ENCODE data around the gene RNF34. TPM values are rescaled to one million over a fixed set of nuclear protein-coding genes. Genes with fewer than 3 reads are reported as not detected.
"Not testable (repeated sequence)": the region's sequence is repeated elsewhere in the genome, so short reads cannot be mapped to it uniquely, and the experiment has no call there.

Gene RNF34
- total RNA-seq, 1 experiment from 2014 or later: 109 TPM

- no peak for DNase-seq
- Histone ChIP-seq H4K20me1 (ENCODE audit: insufficient read depth, low read depth, low read length) (no peaks in the 10 kb centered on the region), H3K27ac (ENCODE audit: low read length) (no peak overlapping the region), H2AFZ (ENCODE audit: low read length) (no peak overlapping the region), H3K4me3 (ENCODE audit: low read length) (no peak overlapping the region), H3K9ac (ENCODE audit: low read length) (no peak overlapping the region), H3K79me2 (ENCODE audit: low read length) (no peaks in the 10 kb centered on the region), H3K4me1 (ENCODE audit: low read length) (no peaks in the 10 kb centered on the region), H3K4me2 (ENCODE audit: low read depth, low read length, poor library complexity, severe bottlenecking) (no peak overlapping the region), H3K36me3 (ENCODE audit: insufficient read depth, low read length) (no peaks in the 10 kb centered on the region), H3K27me3 (ENCODE audit: low read length) (no peaks in the 10 kb centered on the region), H3K9me3 (ENCODE audit: low read length) (no peaks in the 10 kb centered on the region), H3K9me2 (replicated peaks; ENCODE audit: insufficient read depth, low read length) (no peaks in the 10 kb centered on the region)
Observed at GRCh38 chr12:121364683-121365121, 35.2 kb upstream of the RNF34 start.

GRCh38 chr12:121365416-121366062 is 34.4 kb upstream of the RNF34 start:
- no peaks in the 10 kb centered on the region for H3K27me3 ChIP-seq (ENCODE audit: low read length)
- DNase-seq: no peak

GRCh38 chr12:121366063-121366459 is 33.9 kb upstream of the RNF34 start:
- Histone ChIP-seq H3K36me3 (ENCODE audit: insufficient read depth, low read length) (no peaks in the 10 kb centered on the region), H3K4me2 (ENCODE audit: low read depth, low read length, poor library complexity, severe bottlenecking) (no peak overlapping the region), H3K9me2 (replicated peaks; ENCODE audit: insufficient read depth, low read length) (no peaks in the 10 kb centered on the region), H4K20me1 (ENCODE audit: insufficient read depth, low read depth, low read length) (no peaks in the 10 kb centered on the region), H3K79me2 (ENCODE audit: low read length) (no peaks in the 10 kb centered on the region), H3K4me1 (ENCODE audit: low read length) (no peaks in the 10 kb centered on the region), H3K9ac (ENCODE audit: low read length) (no peak overlapping the region), H2AFZ (ENCODE audit: low read length) (no peak overlapping the region), H3K27me3 (ENCODE audit: low read length) (no peaks in the 10 kb centered on the region), H3K27ac (ENCODE audit: low read length) (no peak overlapping the region), H3K9me3 (ENCODE audit: low read length) (no peaks in the 10 kb centered on the region), H3K4me3 (ENCODE audit: low read length) (no peak overlapping the region)
- no peak for DNase-seq

More at GRCh38 chr12:121365416-121366062, 34.4 kb upstream of the RNF34 start:
- no peaks in the 10 kb centered on the region for H3K79me2 ChIP-seq (ENCODE audit: low read length)
- no peaks in the 10 kb centered on the region for H3K9me3 ChIP-seq (ENCODE audit: low read length)
- no peak overlapping the region for H2AFZ ChIP-seq (ENCODE audit: low read length)
- H4K20me1 ChIP-seq (ENCODE audit: insufficient read depth, low read depth, low read length): no peaks in the 10 kb centered on the region
- H3K36me3 ChIP-seq (ENCODE audit: insufficient read depth, low read length): no peaks in the 10 kb centered on the region
- H3K4me1 ChIP-seq (ENCODE audit: low read length): no peaks in the 10 kb centered on the region
- H3K4me3 ChIP-seq (ENCODE audit: low read length): no peak overlapping the region
- H3K9me2 ChIP-seq (replicated peaks; ENCODE audit: insufficient read depth, low read length): no peaks in the 10 kb centered on the region
- no peak overlapping the region for H3K4me2 ChIP-seq (ENCODE audit: low read depth, low read length, poor library complexity, severe bottlenecking)
- no peak overlapping the region for H3K27ac ChIP-seq (ENCODE audit: low read length)
- H3K9ac ChIP-seq (ENCODE audit: low read length): no peak overlapping the region

GRCh38 chr12:121371404-121371803 is 28.5 kb upstream of the RNF34 start:
- H3K9me2 ChIP-seq (replicated peaks; ENCODE audit: insufficient read depth, low read length): no peaks in the 10 kb centered on the region
- no peaks in the 10 kb centered on the region for H4K20me1 ChIP-seq (ENCODE audit: insufficient read depth, low read depth, low read length)
- no peaks in the 10 kb centered on the region for H3K9me3 ChIP-seq (ENCODE audit: low read length)
- no peak overlapping the region for H2AFZ ChIP-seq (ENCODE audit: low read length)
- no peaks in the 10 kb centered on the region for H3K27me3 ChIP-seq (ENCODE audit: low read length)
- H3K27ac ChIP-seq (ENCODE audit: low read length): no peak overlapping the region
- H3K4me3 ChIP-seq (ENCODE audit: low read length): no peak overlapping the region
- H3K9ac ChIP-seq (ENCODE audit: low read length): no peak overlapping the region
- DNase-seq: no peak
- no peaks in the 10 kb centered on the region for H3K4me1 ChIP-seq (ENCODE audit: low read length)
- H3K4me2 ChIP-seq (ENCODE audit: low read depth, low read length, poor library complexity, severe bottlenecking): no peak overlapping the region
- no peaks in the 10 kb centered on the region for H3K79me2 ChIP-seq (ENCODE audit: low read length)
- H3K36me3 ChIP-seq (ENCODE audit: insufficient read depth, low read length): no peaks in the 10 kb centered on the region

- no peaks in the 10 kb centered on the region for H3K27me3 ChIP-seq (ENCODE audit: low read length)
- H3K9ac ChIP-seq (ENCODE audit: low read length): no peak overlapping the region
- H3K4me2 ChIP-seq (ENCODE audit: low read depth, low read length, poor library complexity, severe bottlenecking): no peak overlapping the region
Observed at GRCh38 chr12:121373755-121374154, 26.2 kb upstream of the RNF34 start.

GRCh38 chr12:121374336-121374735 is 25.6 kb upstream of the RNF34 start:
- not testable (repeated sequence) for H3K79me2 ChIP-seq (ENCODE audit: low read length); H3K36me3 ChIP-seq (ENCODE audit: insufficient read depth, low read length); H3K9me3 ChIP-seq (ENCODE audit: low read length); H3K27me3 ChIP-seq (ENCODE audit: low read length); H2AFZ ChIP-seq (ENCODE audit: low read length); H3K4me1 ChIP-seq (ENCODE audit: low read length); H3K9ac ChIP-seq (ENCODE audit: low read length); H3K4me2 ChIP-seq (ENCODE audit: low read depth, low read length, poor library complexity, severe bottlenecking); H3K27ac ChIP-seq (ENCODE audit: low read length); H3K9me2 ChIP-seq (replicated peaks; ENCODE audit: insufficient read depth, low read length); H3K4me3 ChIP-seq (ENCODE audit: low read length); DNase-seq; H4K20me1 ChIP-seq (ENCODE audit: insufficient read depth, low read depth, low read length)

More at GRCh38 chr12:121373755-121374154, 26.2 kb upstream of the RNF34 start:
- Histone ChIP-seq H4K20me1 (ENCODE audit: insufficient read depth, low read depth, low read length) (no peaks in the 10 kb centered on the region), H3K27ac (ENCODE audit: low read length) (no peak overlapping the region), H3K36me3 (ENCODE audit: insufficient read depth, low read length) (no peaks in the 10 kb centered on the region), H3K4me3 (ENCODE audit: low read length) (no peak overlapping the region), H3K4me1 (ENCODE audit: low read length) (no peaks in the 10 kb centered on the region), H2AFZ (ENCODE audit: low read length) (no peak overlapping the region), H3K79me2 (ENCODE audit: low read length) (no peaks in the 10 kb centered on the region), H3K9me3 (ENCODE audit: low read length) (no peaks in the 10 kb centered on the region), H3K9me2 (replicated peaks; ENCODE audit: insufficient read depth, low read length) (no peaks in the 10 kb centered on the region)
- no peak for DNase-seq

GRCh38 chr12:121374945-121375584 is 24.9 kb upstream of the RNF34 start:
- H3K79me2 ChIP-seq (ENCODE audit: low read length); H3K4me3 ChIP-seq (ENCODE audit: low read length); DNase-seq; H4K20me1 ChIP-seq (ENCODE audit: insufficient read depth, low read depth, low read length); H3K36me3 ChIP-seq (ENCODE audit: insufficient read depth, low read length); H2AFZ ChIP-seq (ENCODE audit: low read length); H3K9me2 ChIP-seq (replicated peaks; ENCODE audit: insufficient read depth, low read length); H3K9me3 ChIP-seq (ENCODE audit: low read length); H3K9ac ChIP-seq (ENCODE audit: low read length); H3K4me1 ChIP-seq (ENCODE audit: low read length); H3K4me2 ChIP-seq (ENCODE audit: low read depth, low read length, poor library complexity, severe bottlenecking); H3K27ac ChIP-seq (ENCODE audit: low read length); H3K27me3 ChIP-seq (ENCODE audit: low read length): not testable (repeated sequence)

GRCh38 chr12:121376754-121377697 is 22.9 kb upstream of the RNF34 start:
- H3K9ac ChIP-seq (ENCODE audit: low read length): no peak overlapping the region
- no peak overlapping the region for H3K27ac ChIP-seq (ENCODE audit: low read length)
- no peaks in the 10 kb centered on the region for H3K36me3 ChIP-seq (ENCODE audit: insufficient read depth, low read length)
- H3K4me1 ChIP-seq (ENCODE audit: low read length): no peaks in the 10 kb centered on the region
- H3K4me2 ChIP-seq (ENCODE audit: low read depth, low read length, poor library complexity, severe bottlenecking): no peak overlapping the region
- no peak for DNase-seq
- H4K20me1 ChIP-seq (ENCODE audit: insufficient read depth, low read depth, low read length): no peaks in the 10 kb centered on the region
- no peaks in the 10 kb centered on the region for H3K9me3 ChIP-seq (ENCODE audit: low read length)
- no peaks in the 10 kb centered on the region for H3K9me2 ChIP-seq (replicated peaks; ENCODE audit: insufficient read depth, low read length)
- H3K4me3 ChIP-seq (ENCODE audit: low read length): no peak overlapping the region
- H2AFZ ChIP-seq (ENCODE audit: low read length): no peak overlapping the region
- no peaks in the 10 kb centered on the region for H3K27me3 ChIP-seq (ENCODE audit: low read length)
- H3K79me2 ChIP-seq (ENCODE audit: low read length): no peaks in the 10 kb centered on the region

Data from Karpas-422 (cell line).